PFSK-1 (cell line): Measurements from ENCODE around the gene RGL3.

Source experiments
- FOXP2 ChIP-seq: optimal IDR thresholded peaks from 2 replicates; pipeline ENCODE3; 2011; ENCODE audit warnings: borderline replicate concordance, control low read depth, inconsistent platforms; ENCODE audit not compliant: insufficient read depth; ENCODE audit errors: extremely low read length, extremely low read depth
- POLR2AphosphoS5 ChIP-seq: IDR thresholded peaks from 2 replicates; pipeline ENCODE4 v1.6.1; 2012; ENCODE audit warnings: low read depth, mild to moderate bottlenecking, control low read depth, low read length, moderate library complexity
- REST ChIP-seq, 2 experiments: IDR thresholded peaks; 2 replicates each; pipeline versions ENCODE4 v1.6.1 to v1.8.0; 2011 to 2012; ENCODE audit warnings: low read depth in 2 of 2, low read length in 2 of 2, control low read depth in 1 of 2, inconsistent platforms in 1 of 2, mild to moderate bottlenecking in 1 of 2, moderate library complexity in 1 of 2; ENCODE audit not compliant: insufficient read depth in 1 of 2
- SIN3A ChIP-seq: IDR thresholded peaks from 2 replicates; pipeline ENCODE4 v1.6.1; 2012; ENCODE audit warnings: mild to moderate bottlenecking, low read length, moderate library complexity, borderline replicate concordance; ENCODE audit not compliant: insufficient read depth
- TAF1 ChIP-seq: IDR thresholded peaks from 2 replicates; pipeline ENCODE4 v1.6.1; 2012; ENCODE audit warnings: low read length, control low read depth, borderline replicate concordance; ENCODE audit not compliant: insufficient read depth

Gene RGL3

GRCh38 chr19:11390933-11391680 lies 28.0 kb downstream of the RGL3 start:
- TF ChIP-seq POLR2AphosphoS5 (no peak), REST (IDR thresholded peaks at IDR 0.05; ENCODE audit: insufficient read depth in 1 of 2, low read depth in 2 of 2, low read length in 2 of 2) (no peak)

- no peak for TF ChIP-seq TAF1
- TF ChIP-seq FOXP2, result no peak
- TF ChIP-seq POLR2AphosphoS5, result no peak
- TF ChIP-seq REST (IDR thresholded peaks at IDR 0.05; ENCODE audit: insufficient read depth in 1 of 2, low read depth in 2 of 2, low read length in 2 of 2), result no peak
- no peak for TF ChIP-seq SIN3A
Measured at GRCh38 chr19:11390359-11390758, 28.8 kb downstream of the RGL3 start.

- no peak for TF ChIP-seq SIN3A
- TF ChIP-seq REST (IDR thresholded peaks at IDR 0.05; ENCODE audit: insufficient read depth in 1 of 2, low read depth in 2 of 2, low read length in 2 of 2), result no peak
- no peak for TF ChIP-seq TAF1
- no peak for TF ChIP-seq FOXP2
- no peak for TF ChIP-seq POLR2AphosphoS5
Measured at GRCh38 chr19:11387162-11388034, 31.7 kb downstream of the RGL3 start.

GRCh38 chr19:11384778-11385129 lies 34.4 kb downstream of the RGL3 start:
- TF ChIP-seq POLR2AphosphoS5 (no peak), SIN3A (no peak), TAF1 (no peak), FOXP2 (no peak), REST (IDR thresholded peaks at IDR 0.05; ENCODE audit: insufficient read depth in 1 of 2, low read depth in 2 of 2, low read length in 2 of 2) (no peak)

- TF ChIP-seq REST (IDR thresholded peaks at IDR 0.05; ENCODE audit: insufficient read depth in 1 of 2, low read depth in 2 of 2, low read length in 2 of 2) (no peak), SIN3A (no peak), POLR2AphosphoS5 (no peak), FOXP2 (no peak), TAF1 (no peak)
Measured at GRCh38 chr19:11383706-11384048, 35.4 kb downstream of the RGL3 start.
